Daoy (cell line): ENCODE results near the gene SLC29A2. TPM values are rescaled to one million over a fixed set of nuclear protein-coding genes. Genes with fewer than 3 reads are reported as not detected.
"Not testable (repeated sequence)": the region's sequence is repeated elsewhere in the genome, so short reads cannot be mapped to it uniquely, and the experiment has no call there.

Experiments
- DNase-seq: peaks from one replicate; pipeline ENCODE4 v3.0.0-alpha.2; 2015; ENCODE audit warnings: low read depth
- total RNA-seq: library from RNA; depleted of rRNA; stranded (reverse); fragments of >200 nt; shearing (Covaris generic); gene quantifications from 2 replicates; pipeline ENCODE4 v1.2.3, GENCODE V29; 2014

Gene SLC29A2
- total RNA-seq, 1 experiment from 2014 or later: 0.86 TPM

DNA sequence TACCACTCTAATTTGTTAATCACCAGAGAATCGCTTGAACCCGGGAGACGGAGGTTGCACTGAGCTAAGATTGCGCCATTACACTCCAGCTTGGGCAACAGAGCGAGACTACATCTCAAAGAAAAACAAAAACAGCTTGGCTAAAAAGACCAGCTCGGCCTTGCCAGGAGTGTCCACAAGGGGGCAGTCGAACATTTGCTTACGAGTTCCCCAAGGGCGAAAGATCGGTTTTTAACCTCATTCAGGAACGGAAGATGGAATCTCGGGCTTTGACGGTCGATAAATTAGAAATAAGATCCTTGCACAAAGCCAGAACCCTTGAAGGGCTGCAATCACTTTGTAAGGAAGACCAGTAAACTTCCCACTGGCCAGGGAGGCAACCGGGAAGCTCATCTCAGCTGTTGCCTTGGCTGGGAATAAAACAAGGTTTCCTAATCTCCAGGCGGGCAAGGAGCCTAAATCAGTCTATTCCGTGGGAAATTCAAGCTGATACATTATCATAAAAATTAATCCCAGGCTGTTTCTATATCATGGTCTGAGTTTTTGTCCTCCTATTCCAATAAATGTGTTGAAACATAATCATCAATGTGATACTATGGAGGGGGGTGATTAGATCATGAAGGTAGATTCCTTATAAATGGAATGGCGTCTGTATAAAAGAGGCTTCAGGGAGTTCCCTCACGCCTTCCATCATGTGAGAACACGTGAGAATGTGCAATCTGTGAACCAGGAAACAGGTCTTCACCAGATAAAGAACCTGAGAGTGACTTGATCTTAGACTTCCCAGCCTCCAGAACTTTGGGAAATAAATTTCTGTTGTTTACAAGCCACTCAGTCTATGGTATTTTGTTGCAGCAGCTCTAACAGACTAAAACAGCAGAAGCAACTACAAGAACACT is 14.9 kb upstream of the SLC29A2 start:
- peak; percentile 77 for DNase-seq

DNA sequence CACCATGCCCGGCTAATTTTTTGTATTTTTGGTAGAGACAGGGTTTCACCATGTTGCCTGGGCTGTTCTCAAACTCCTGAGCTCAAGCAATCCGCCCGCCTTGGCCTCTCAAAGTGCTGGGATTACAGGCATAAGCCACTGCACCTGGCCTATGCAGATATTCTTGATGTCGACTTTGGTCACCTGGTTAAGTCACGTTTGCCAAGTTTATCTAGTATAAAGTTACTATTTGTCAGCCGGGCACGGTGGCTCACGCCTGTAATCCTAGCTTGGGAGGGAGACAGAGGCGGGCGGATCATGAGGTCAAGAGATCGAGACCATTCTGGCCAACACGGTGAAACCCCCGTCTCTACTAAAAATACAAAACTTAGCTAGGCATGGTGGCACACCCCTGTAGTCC is 12.8 kb upstream of the SLC29A2 start:
- not testable (repeated sequence) for DNase-seq

DNA sequence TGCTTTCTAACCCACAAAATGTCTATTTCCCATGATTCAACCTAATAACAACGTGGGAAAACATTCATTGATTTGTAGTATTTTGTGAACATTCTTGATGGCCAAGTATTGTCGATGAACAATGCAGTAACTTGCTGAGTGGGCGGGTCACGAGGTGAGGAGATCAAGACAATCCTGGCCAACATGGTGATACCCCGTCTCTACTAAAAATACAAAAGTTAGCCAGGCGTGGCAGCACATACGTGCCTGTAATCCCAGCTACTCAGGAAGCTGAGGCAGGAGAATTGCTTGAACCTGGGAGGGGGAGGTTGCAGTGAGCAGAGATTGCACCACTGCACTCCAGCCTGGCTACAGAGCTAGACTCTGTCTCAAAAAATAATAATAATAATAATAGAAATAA is 8.7 kb upstream of the SLC29A2 start:
- DNase-seq: not testable (repeated sequence)

DNA sequence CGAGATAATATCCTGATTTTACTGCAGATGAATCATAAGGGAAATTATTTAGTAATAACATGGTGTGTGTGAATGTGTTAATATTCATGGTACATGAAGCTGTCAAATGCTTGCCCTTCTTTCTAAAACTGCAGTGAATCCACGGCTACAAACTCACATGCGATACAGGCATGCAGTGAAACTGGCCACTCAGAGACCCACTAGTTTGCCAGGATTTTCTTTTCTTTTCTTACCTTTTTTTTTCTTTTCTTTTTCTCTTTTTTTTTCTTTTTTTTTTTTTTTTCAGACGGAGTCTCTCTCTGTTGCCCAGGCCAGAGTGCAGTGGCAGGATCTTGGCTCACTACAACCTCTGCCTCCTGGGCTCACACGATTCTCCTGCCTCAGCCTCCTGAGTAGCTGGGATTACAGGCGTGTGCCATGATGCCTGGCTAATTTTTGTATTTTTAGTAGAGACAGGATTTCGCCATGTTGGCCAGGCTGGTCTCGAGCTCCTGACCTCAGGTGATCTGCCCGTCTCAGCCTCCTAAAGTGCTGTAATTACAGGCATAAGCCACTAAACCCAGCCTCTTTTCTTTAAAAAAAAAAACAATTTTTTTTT is 2.2 kb upstream of the SLC29A2 start:
- not testable (repeated sequence) for DNase-seq

DNA sequence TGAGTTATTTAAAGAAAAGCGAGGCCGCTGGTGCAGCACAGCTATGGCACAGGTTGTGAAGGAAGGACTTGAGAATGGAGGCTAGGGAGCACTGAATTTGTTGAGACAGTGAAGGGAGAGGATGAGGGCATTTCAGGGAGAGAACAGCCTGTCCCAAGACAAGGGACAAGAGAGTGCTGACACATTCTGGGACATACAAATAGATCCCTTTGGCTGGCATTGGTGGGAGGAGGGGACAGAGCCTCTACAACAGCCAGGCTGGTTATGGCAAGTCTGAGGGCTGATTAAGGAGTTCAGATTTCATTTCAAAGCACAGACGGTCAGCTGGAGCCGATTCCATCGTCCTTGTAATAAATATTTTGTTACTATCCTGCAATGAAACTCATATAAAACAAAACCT is 1.7 kb upstream of the SLC29A2 start:
- DNase-seq: no peak

DNA sequence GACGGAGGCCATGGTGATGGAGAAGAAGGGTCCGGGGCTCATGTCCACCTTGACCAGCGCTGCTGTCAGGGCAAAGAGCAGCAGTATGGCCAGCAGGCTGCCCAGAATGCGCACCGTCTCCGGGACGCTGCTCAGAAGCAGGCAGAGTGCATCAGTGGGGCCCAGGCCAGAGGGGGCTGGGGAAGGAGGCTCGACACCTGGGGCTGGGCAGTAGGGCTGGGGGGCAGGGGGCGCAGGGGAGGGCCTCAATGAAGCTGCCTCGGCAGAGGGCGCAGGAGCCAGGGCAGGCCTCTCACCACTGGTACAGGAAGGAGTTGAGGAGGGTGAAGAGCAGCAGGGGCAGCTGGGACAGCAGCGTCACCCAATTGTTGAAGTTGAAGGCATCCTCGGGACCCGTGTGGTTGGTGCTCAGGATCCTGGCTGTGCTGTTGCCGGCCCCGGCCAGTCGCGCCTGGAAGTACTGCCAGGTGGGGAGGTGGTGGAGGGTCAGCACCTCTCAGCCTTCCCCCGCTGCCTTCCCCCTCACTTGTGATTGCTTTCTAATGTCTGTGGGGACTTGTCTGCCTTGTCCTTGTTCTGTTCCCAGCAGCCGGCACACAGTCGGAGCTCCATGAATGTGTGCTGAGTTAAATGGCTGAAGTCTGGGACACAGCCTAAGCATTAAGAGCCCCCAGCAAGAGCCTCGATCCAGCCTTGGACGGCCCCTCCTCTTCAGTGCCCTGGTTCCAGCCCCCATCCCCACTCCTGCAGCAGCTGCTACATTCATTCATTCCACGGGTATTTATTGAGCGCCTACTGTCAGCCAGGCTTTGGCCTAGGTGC is 2.3 kb downstream of the SLC29A2 start:
- no peak for DNase-seq

DNA sequence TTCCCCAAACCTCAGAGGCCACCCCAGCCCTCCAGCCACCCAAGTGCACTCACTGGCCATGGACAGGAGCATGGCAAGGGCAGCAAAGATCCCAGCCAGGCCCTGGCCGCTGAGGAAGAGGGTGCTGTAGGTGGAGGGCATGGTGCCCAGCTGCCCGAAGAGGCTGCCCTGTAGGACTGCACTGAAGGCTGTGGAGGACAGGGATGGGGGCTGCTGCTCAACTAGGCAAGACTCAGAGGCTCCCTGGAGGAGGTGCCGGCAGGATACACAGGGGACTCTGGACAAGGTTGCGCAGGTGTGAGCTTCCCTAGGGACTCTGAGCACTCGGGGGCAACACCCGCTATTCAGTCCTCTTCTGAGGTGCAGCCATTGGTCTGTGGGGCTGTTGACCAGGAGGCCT is 3.1 kb downstream of the SLC29A2 start:
- no peak for DNase-seq

DNA sequence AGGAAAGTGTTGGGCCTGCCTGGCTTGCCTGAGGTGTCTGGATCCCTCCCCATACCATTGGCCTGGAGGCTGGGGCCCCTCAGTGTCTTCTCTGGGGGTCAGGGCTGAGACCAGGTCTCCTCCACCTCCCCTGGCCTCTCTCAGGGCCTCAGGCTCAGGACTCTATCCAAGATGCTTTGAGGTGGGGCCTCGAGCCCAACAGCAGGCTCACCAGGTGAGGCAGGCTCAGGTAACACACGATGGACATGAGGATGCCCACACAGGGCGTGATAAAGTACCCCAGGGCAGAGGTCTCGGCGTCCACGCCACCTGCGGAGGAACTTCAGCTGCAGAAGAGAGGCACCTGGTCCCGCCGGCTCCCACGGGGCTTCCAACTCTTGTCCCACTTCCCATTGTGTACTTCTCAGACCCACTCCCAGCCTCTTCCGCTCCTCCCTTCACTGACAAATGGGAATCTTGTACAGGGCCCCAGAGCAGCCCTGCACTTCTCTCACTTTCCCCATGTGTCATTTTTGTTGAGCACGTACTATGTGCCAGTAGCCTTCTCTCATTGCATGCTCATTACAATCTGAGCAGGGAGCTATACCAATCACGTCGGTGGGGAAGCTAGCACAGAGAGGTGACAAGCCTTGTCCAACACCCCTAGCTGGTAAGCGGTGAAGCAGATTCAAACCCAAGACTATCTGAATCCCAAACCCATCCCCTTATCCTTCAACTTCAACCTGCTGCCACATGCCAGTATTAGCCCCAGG is 3.8 kb downstream of the SLC29A2 start:
- DNase-seq: no peak

DNA sequence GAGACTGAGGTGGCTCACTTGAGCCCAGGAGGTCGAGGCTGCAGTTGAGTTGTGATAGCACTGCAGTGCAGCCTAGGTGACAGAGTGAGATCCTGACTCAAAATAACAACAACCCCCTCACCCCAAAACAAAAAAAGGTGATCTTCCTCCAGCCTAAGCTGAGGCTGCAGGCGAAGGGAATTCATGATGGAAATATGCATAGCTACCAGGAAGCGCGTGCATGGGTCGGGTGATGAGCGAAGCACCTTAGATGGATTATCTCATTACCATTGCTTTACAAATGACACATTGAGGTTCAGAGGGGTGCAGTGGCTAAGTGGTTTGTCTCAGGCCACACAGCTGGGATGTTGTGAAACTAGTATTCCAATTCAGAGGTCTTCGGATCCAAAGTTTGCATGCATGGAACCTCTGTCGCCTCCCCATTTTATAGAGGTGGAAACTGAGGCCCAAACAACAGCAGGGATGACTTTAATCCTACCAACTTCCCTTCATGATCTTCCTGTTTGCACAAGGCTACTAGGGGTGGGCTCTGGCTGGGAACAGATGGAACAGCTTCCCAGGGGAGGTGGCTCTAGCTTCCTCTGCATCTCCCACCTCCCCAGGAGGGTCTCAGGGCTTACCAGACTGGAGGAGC is 4.6 kb downstream of the SLC29A2 start:
- no peak for DNase-seq

DNA sequence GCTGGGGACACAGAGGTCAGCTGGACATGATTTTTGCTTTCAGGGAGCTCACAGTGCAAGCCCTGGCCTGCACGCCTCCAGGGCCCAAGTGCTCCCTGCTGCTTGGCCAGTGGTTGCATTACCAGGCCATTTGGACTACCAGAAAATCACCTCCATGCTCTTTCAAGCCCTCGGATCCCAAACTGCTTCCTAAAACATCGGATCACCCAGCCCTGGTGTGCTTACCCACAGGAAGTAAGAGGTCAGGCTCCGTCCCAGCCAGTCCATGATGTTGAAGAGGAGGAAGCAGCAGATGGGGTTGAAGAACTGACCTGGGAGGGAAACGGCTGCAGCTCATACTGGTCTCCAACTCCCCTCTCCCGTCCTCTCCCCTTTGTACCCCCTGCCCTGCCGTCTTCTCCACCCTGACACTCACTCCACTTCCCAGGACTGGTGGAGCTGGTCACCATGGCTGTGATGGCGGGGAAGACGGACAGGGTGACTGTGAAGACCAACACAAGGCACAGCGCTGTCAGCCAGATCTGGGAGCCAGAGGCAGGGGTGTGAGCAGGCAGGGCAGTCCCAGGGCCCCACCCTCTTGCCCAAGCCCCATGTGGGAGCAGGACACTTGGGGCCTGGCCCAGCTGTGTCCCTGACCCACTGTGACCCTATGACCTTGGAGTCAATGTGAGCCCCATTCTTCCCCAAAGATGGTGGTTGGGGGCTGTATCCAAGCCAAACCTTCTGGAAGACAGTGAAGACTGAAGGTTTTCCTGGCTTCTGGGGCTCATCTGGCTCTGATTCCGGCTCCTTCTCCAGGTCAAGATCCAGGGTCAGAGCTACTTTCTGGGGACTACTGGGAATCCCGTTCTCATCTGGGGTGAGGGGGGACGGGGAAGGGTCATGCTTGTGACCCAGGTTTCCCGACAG is 5.6 kb downstream of the SLC29A2 start:
- DNase-seq: no peak

DNA sequence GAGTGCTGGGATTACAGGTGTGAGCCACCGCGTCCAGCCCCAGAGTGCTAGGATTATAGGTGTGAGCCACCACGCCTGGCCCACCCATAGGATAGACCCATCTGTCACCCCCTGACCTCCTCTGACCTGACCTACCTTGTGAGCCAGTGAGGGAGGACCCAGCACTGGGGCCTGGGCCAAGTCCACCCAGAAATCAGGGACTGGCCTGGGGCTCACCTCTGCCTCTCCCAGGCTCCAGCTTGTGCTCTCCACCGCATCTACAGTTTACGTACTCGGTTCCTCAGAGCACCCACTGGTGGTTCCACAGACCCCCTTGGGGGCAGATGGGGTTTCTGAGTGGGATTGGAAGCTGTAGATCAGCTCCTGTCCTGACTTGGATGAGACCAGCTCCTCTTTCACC is 6.4 kb downstream of the SLC29A2 start:
- DNase-seq: no peak

DNA sequence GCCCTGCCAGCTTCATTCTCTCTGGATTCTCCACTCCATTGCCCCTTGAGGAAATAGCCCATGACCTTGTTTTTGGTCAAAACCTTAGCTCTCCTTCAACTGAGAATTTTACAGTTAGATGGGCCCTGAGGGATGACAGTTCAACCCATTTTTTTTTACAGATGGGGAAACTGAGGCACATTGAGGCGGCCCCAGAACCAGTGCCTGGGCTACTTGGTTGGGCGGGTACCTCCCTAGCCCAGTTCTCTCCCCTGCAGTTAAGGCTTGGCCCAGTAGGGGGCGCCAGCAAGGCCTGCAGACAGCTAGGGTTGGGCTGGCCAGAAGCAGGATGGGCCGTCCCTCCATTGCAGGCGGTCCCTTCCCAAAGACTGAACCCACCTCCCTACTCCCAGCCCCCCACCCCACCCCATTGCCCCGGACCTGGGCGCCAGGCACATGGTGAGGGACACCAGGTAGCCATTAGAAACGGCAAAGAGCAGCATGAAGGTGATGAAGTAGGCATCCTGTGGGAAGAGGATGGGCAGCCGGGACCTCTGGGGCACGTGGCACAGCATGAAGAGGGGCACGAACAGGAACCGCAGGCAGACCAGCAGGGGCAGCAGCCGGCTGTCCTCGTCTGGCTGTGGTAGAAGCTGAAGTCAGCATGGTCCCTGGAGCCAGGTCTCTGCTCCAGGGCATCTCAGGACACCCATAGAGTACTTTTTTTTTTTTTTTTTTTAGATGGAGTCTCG is 7.6 kb downstream of the SLC29A2 start:
- peak; percentile 46 for DNase-seq

DNA sequence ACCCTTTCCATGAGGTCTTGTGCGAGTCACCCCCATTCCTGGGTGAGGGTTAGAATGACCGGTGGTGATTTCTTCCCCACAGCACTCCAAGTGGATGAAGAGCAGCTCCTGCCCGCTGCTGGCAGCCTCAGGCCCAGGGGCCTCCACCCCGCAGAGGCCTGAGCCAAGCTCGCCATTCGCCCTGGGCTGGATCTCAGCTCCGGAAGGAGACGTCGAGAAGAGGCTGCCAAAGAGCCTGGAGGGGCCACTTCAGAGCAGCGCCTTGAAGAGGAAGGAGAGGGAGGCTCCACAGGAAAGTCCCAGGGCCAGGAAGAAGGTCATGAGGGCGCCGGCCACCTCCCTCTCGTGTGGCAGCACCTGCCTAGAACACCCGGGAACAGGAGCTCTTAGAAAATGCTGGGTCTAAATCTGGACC is 8.4 kb downstream of the SLC29A2 start:
- DNase-seq: no peak

DNA sequence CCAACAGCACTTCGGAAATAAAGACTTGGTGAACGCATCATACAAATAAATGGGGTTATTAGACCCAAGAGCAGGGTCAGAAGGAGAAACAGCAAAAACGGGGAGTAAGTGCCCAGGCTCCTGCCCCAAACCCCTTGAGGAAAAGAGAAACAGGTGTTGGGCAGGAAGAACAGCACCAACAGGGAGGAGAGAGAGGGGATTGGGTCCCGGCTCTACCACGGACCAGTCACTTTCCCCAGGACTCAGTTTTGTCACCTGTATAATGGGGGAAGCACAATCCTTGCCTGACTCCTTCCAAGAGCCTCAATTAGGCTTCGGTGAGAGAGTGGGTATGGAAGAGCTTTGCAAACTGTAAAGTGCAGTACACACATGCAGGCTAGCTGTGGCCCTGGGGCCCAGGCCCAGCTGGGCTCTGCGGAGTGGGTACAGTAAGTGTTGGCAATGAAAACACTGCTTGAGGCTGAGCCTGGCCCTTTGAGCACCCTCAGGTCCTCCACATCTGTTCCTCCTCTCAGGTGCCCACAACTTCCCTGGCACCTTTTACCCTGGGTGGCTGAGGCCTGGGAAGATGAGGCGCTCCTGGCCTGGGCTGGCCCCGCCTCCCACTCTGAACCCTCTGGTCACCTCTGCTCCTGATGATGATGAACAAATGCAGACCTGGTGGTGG is 8.9 kb downstream of the SLC29A2 start:
- DNase-seq: no peak

DNA sequence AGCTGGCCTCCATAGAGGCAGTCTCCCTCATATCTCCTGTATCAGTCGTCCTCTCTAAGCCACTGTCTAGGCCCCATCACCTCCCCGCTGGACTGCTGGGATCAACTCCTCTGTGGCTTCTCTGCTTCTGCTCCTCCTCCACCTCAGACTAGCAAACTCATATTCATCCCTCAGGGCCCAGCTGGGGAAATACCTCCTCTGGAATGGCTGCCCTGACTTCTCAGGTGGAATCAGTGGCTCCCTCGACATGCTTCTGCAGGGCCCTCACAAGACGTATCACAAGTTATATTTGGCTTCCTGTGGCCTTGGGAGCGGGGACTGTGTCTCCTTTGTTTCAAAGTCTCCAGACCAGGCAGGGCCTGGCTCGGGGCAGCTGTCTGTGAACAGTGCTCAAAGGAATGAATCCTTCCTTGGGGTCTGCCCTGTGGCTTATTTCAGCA is 10.0 kb downstream of the SLC29A2 start:
- no peak for DNase-seq

DNA sequence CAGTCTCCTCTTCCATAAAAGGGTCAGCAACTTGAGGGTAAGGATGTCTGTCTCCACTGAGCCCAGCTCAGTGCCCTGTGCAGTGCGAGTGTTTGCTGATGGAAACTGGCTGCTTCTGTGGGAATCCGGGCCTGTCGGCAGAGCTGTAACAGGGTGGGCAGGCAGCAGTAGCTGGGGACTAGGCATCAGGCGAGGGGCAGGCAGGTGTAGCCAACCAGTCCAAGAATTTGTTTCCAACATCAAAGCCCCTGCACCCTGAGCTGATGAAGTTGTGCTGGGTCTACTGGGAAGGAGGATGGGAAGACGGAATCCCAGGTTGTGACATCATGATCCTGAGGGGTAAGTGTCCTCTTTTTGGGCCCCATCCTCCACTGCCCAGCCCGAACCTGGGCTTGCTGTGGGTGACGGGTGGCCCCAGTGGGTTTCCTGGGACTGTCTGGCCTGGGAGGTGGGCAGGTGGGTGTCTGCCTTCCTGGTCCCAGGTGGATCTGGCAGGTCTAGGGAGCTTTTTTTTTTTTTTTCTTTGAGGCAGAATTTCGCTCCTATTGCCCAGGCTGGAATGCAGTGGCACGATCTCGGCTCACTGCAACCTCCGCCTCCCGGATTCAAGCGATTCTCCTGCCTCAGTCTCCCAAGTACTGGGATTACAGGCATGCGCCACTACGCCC is 11.0 kb downstream of the SLC29A2 start:
- no peak for DNase-seq

DNA sequence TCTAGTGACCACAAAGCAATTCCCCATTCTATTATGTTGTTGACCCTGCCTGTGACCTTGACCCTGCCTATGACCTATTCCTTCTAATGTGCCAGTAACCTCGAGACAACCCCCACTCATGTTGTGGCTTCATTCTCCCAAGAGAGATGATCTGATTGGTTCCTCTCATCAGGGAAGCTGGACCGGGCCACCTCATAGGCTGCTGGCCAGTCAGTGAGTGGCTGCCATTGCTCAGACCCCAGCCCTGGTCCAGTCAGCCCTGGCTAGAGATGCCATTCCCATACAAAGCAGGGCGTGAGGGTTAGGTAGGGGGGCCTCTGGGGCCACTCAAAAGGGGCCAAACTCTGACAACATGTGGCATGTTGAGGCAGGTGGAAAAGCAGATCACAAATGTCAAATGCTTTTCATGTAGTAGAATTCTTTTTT is 11.9 kb downstream of the SLC29A2 start:
- no peak for DNase-seq

DNA sequence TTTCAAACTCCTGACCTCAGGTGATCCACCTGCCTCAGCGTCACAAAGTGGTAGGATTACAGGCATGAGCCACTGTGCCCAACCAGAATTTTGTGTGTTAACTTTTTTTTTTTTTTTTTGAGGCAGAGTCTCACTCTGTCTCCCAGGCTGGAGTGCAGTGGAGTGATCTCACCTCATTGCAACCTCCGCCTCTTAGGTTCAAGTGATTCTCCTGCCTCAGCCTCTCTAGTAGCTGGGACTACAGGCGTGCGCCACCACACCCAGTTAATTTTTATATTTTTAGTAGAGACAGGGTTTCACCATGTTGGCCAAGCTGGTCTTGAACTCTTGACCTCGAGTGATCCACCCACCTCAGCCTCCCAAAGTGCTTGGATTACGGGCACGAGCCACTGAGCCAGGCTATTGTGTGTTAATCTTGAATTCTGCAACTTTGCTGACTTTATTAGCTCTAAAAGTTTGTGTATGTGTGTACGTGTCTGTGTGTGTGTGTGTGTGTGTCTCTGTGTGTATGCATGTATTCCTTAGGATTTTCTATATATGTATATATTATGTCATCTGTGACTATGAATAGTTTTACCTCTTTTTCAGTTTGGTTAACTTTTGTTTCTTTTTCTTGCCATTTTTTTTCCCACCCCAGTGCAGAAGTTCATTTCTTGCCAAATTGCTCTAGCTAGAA is 20.9 kb downstream of the SLC29A2 start:
- DNase-seq: not testable (repeated sequence)
